Glomerular endothelial cell (primary cell): ENCODE results near the gene ELF1. TPM values are rescaled to one million over a fixed set of nuclear protein-coding genes. Genes with fewer than 3 reads are reported as not detected.

Experiments
- DNase-seq: peaks from one replicate; pipeline ENCODE4 v3.0.0-alpha.2; 2011; ENCODE audit warnings: low read depth, low spot score; ENCODE audit errors: extremely low read depth
- total RNA-seq: library from RNA; depleted of rRNA; stranded (reverse); fragments of >200 nt; gene quantifications from 2 replicates; pipeline ENCODE4 v1.2.3, GENCODE V29; 2015

The ELF1 gene
- total RNA-seq, 1 donor from 2014 or later: 63.6 TPM

- no peak for DNase-seq
Measured at GRCh38 chr13:41007744-41008128, 11.4 kb downstream of the ELF1 start.

- no peak for DNase-seq
Measured at GRCh38 chr13:41006978-41007743, 12.0 kb downstream of the ELF1 start.

GRCh38 chr13:41006306-41006705 lies 12.8 kb downstream of the ELF1 start:
- no peak for DNase-seq

- DNase-seq: no peak
Measured at GRCh38 chr13:41005704-41006103, 13.4 kb downstream of the ELF1 start.

GRCh38 chr13:41004875-41005693 lies 14.0 kb downstream of the ELF1 start:
- DNase-seq: no peak

GRCh38 chr13:41002606-41003005 lies 16.5 kb downstream of the ELF1 start:
- DNase-seq: no peak

GRCh38 chr13:41001695-41002094 lies 17.4 kb downstream of the ELF1 start:
- DNase-seq: no peak

GRCh38 chr13:40999416-40999815 lies 19.7 kb downstream of the ELF1 start:
- DNase-seq: no peak

- DNase-seq: no peak
Measured at GRCh38 chr13:40996426-40997092, 22.6 kb downstream of the ELF1 start.

GRCh38 chr13:40995997-40996396 lies 23.1 kb downstream of the ELF1 start:
- DNase-seq: no peak

GRCh38 chr13:40994581-40995230 lies 24.4 kb downstream of the ELF1 start:
- DNase-seq: no peak

- no peak for DNase-seq
Measured at GRCh38 chr13:40993987-40994386, 25.1 kb downstream of the ELF1 start.

- DNase-seq: no peak
Measured at GRCh38 chr13:40992678-40993518, 26.2 kb downstream of the ELF1 start.

GRCh38 chr13:40987606-40988280 lies 31.4 kb downstream of the ELF1 start:
- no peak for DNase-seq

- DNase-seq: no peak
Measured at GRCh38 chr13:40986101-40986856, 32.8 kb downstream of the ELF1 start.

- no peak for DNase-seq
Measured at GRCh38 chr13:40985381-40986100, 33.6 kb downstream of the ELF1 start.

GRCh38 chr13:40984668-40985366 lies 34.3 kb downstream of the ELF1 start:
- DNase-seq: no peak
